HepG2 (cell line): ENCODE data around the gene CTCF. TPM values are rescaled to one million over a fixed set of nuclear protein-coding genes. Genes with fewer than 3 reads are reported as not detected.
A peak's percentile ranks its signal among the peaks of the same experiment; 100 is the strongest.

ENCODE experiments used
- KDM4B ChIP-seq: sonication (generic); formaldehyde crosslinking; IDR thresholded peaks from 2 replicates; pipeline ENCODE4 v1.4.0; 2020; ENCODE audit warnings: missing genetic modification reagents
- KDM6A ChIP-seq: IDR thresholded peaks from 2 replicates; pipeline ENCODE4 v1.6.1; 2016; ENCODE audit warnings: low read depth
- KLF13 ChIP-seq: sonication (generic); formaldehyde crosslinking; IDR thresholded peaks from 2 replicates; pipeline ENCODE4 v1.4.0; 2020; ENCODE audit warnings: mild to moderate bottlenecking, missing genetic modification reagents
- NCOA1 ChIP-seq: sonication (generic); formaldehyde crosslinking; IDR thresholded peaks from 2 replicates; pipeline ENCODE4 v1.9.0; 2021; ENCODE audit warnings: missing genetic modification reagents
- PHF21A ChIP-seq: sonication (generic); formaldehyde crosslinking; IDR thresholded peaks from 2 replicates; pipeline ENCODE4 v1.5.0; 2020; ENCODE audit warnings: mild to moderate bottlenecking, missing genetic modification reagents
- RNF2 ChIP-seq: fragments of 450-650 bp; conservative IDR thresholded peaks from 2 replicates; pipeline ENCODE4 v1.6.1; 2016; ENCODE audit warnings: low read depth
- SETDB1 ChIP-seq: sonication (generic); formaldehyde crosslinking; IDR thresholded peaks from 2 replicates; pipeline ENCODE4 v1.5.1; 2020; ENCODE audit warnings: missing genetic modification reagents, mild to moderate bottlenecking, borderline replicate concordance
- SP4 ChIP-seq: sonication (generic); formaldehyde crosslinking; IDR thresholded peaks from 2 replicates; pipeline ENCODE4 v1.8.1; 2023; ENCODE audit warnings: mild to moderate bottlenecking, missing genetic modification reagents
- SPEN ChIP-seq: sonication (generic); formaldehyde crosslinking; IDR thresholded peaks from 2 replicates; pipeline ENCODE4 v1.5.1; 2020; ENCODE audit warnings: low read depth, mild to moderate bottlenecking, missing genetic modification reagents
- TEAD2 ChIP-seq: sonication (generic); formaldehyde crosslinking; IDR thresholded peaks from 2 replicates; pipeline ENCODE4 v1.9.0; 2021; ENCODE audit warnings: missing genetic modification reagents
- ZBTB20 ChIP-seq: sonication (generic); formaldehyde crosslinking; IDR thresholded peaks from 2 replicates; pipeline ENCODE4 v1.8.1; 2023; ENCODE audit warnings: missing genetic modification reagents, low read depth, mild to moderate bottlenecking, borderline replicate concordance
- ZGPAT ChIP-seq: IDR thresholded peaks from 2 replicates; pipeline ENCODE4 v1.6.1; 2016; ENCODE audit warnings: mild to moderate bottlenecking
- ZIK1 ChIP-seq: sonication (generic); formaldehyde crosslinking; IDR thresholded peaks from 2 replicates; pipeline ENCODE4 v1.5.0; 2020; ENCODE audit warnings: mild to moderate bottlenecking, low read depth, missing genetic modification reagents, borderline replicate concordance
- ZNF329 ChIP-seq: sonication (generic); formaldehyde crosslinking; IDR thresholded peaks from 2 replicates; pipeline ENCODE4 v1.9.0; 2021; ENCODE audit warnings: low read depth, mild to moderate bottlenecking, missing genetic modification reagents
- ZNF737 ChIP-seq: sonication (generic); formaldehyde crosslinking; IDR thresholded peaks from 2 replicates; pipeline ENCODE4 v1.5.0; 2020; ENCODE audit warnings: missing genetic modification reagents, mild to moderate bottlenecking, borderline replicate concordance
- ZNF775 ChIP-seq: sonication (generic); formaldehyde crosslinking; IDR thresholded peaks from 2 replicates; pipeline ENCODE4 v1.4.0; 2020; ENCODE audit warnings: missing genetic modification reagents, mild to moderate bottlenecking, moderate library complexity, borderline replicate concordance
- polyA plus RNA-seq, 8 experiments: library from polyadenylated mRNA; depleted of rRNA in 3 of 8; stranded (reverse) in 7 of 8; unstranded in 1 of 8; fragments of >200 nt; fragmentation: Illumina TruSeq in 4 of 8; extraction: Trizol in 4 of 8; gene quantifications; 2 replicates each; pipeline versions ENCODE4 v1.2.1 to v1.2.3, GENCODE V29; 2011 to 2016; ENCODE audit warnings: low read depth in 4 of 8, missing spikeins in 1 of 8, mixed read lengths in 1 of 8; ENCODE audit not compliant: insufficient read depth in 1 of 8
- total RNA-seq, 5 experiments: library from RNA; depleted of rRNA; stranded (reverse); fragments of >200 nt; fragmentation: Illumina TruSeq; extraction: Trizol; gene quantifications; 2 replicates each; pipeline ENCODE4 v1.2.3, GENCODE V29; 2016; ENCODE audit warnings: low read depth in 1 of 5
- TF ChIP-seq, protein P1 (sequence below): sonication (generic); formaldehyde crosslinking; IDR thresholded peaks from 2 replicates; pipeline ENCODE4 v1.5.0; 2020; ENCODE audit warnings: mild to moderate bottlenecking, missing genetic modification reagents, moderate library complexity
- TF ChIP-seq, protein P2 (sequence below): sonication (generic); formaldehyde crosslinking; IDR thresholded peaks from 2 replicates; pipeline ENCODE4 v1.4.0; 2020; ENCODE audit warnings: missing genetic modification reagents
- TF ChIP-seq, protein P3 (sequence below): IDR thresholded peaks from 2 replicates; pipeline ENCODE4 v1.6.1; 2018; ENCODE audit warnings: missing genetic modification reagents

Gene CTCF
- total and polyA plus RNA-seq, 2 of the 13 experiments (the other 11 are each of a cell fraction or from before 2014, with no cell fraction given), result 19.5 to 37.5 TPM

DNA sequence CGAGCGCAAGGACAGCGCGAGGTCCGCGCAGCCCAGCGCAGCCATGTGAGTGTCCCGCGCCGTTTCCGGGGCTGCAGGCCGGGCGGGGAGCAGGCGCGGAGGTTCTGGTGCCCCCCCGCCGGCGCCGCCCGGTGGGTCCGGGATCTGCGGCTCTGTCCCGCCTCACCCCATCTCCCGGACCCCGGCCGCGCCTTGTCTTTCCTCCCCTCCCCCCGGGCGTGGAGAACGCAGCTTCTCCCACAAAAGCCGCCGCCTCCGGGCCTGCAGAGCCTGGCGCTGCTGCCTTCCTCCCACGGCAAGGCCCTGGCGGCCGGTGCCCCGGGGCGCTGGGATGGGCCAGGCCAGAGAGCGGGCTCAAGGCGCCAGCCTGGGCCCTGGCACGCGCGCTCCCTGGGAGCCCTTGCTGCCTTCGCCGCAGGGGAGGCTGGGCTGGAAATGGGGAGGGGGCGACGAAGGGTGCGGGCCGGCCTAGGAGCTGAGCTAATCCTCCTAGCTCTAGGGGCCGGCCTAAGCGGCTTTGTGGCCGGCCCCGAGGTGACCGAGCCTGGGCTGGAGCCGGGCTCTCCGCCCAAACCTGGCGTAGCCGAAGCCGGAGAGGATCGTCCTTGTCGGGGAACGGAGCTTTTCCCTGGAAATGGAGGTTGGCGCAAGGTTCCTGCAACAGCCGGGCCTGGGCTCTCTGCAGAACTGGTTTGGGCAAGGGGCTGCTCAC, 33.3 kb upstream of the CTCF start (continued):
- TF ChIP-seq ZNF775 (CRISPR knock-in tag), result no peak
- TF ChIP-seq KDM4B (CRISPR knock-in tag), result no peak
- peak; percentile 50 for TF ChIP-seq SP4
- peak; percentile 33; the same call in 1 of the 2 replicates for TF ChIP-seq ZGPAT (CRISPR knock-in tag)
- 0 out of 2 replicates have a peak, but pooled peaks have one; percentile 81 for TF ChIP-seq ZNF737 (CRISPR knock-in tag)
- peak; percentile 87; the same call in 1 of the 2 replicates for TF ChIP-seq ZNF329 (CRISPR knock-in tag)
- TF ChIP-seq, protein P1, sequence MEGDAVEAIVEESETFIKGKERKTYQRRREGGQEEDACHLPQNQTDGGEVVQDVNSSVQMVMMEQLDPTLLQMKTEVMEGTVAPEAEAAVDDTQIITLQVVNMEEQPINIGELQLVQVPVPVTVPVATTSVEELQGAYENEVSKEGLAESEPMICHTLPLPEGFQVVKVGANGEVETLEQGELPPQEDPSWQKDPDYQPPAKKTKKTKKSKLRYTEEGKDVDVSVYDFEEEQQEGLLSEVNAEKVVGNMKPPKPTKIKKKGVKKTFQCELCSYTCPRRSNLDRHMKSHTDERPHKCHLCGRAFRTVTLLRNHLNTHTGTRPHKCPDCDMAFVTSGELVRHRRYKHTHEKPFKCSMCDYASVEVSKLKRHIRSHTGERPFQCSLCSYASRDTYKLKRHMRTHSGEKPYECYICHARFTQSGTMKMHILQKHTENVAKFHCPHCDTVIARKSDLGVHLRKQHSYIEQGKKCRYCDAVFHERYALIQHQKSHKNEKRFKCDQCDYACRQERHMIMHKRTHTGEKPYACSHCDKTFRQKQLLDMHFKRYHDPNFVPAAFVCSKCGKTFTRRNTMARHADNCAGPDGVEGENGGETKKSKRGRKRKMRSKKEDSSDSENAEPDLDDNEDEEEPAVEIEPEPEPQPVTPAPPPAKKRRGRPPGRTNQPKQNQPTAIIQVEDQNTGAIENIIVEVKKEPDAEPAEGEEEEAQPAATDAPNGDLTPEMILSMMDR (CRISPR knock-in tag), result peak; percentile 1; the same call in 1 of the 2 replicates
- TF ChIP-seq PHF21A (CRISPR knock-in tag), result peak; percentile 54
- TF ChIP-seq, protein P2, sequence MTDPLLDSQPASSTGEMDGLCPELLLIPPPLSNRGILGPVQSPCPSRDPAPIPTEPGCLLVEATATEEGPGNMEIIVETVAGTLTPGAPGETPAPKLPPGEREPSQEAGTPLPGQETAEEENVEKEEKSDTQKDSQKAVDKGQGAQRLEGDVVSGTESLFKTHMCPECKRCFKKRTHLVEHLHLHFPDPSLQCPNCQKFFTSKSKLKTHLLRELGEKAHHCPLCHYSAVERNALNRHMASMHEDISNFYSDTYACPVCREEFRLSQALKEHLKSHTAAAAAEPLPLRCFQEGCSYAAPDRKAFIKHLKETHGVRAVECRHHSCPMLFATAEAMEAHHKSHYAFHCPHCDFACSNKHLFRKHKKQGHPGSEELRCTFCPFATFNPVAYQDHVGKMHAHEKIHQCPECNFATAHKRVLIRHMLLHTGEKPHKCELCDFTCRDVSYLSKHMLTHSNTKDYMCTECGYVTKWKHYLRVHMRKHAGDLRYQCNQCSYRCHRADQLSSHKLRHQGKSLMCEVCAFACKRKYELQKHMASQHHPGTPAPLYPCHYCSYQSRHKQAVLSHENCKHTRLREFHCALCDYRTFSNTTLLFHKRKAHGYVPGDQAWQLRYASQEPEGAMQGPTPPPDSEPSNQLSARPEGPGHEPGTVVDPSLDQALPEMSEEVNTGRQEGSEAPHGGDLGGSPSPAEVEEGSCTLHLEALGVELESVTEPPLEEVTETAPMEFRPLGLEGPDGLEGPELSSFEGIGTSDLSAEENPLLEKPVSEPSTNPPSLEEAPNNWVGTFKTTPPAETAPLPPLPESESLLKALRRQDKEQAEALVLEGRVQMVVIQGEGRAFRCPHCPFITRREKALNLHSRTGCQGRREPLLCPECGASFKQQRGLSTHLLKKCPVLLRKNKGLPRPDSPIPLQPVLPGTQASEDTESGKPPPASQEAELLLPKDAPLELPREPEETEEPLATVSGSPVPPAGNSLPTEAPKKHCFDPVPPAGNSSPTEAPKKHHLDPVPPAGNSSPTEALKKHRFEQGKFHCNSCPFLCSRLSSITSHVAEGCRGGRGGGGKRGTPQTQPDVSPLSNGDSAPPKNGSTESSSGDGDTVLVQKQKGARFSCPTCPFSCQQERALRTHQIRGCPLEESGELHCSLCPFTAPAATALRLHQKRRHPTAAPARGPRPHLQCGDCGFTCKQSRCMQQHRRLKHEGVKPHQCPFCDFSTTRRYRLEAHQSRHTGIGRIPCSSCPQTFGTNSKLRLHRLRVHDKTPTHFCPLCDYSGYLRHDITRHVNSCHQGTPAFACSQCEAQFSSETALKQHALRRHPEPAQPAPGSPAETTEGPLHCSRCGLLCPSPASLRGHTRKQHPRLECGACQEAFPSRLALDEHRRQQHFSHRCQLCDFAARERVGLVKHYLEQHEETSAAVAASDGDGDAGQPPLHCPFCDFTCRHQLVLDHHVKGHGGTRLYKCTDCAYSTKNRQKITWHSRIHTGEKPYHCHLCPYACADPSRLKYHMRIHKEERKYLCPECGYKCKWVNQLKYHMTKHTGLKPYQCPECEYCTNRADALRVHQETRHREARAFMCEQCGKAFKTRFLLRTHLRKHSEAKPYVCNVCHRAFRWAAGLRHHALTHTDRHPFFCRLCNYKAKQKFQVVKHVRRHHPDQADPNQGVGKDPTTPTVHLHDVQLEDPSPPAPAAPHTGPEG (CRISPR knock-in tag), result 0 out of 2 replicates have a peak, but pooled peaks have one; percentile 10
- 0 out of 2 replicates have a peak, but pooled peaks have one; percentile 42 for TF ChIP-seq SPEN (CRISPR knock-in tag)
- 0 out of 2 replicates have a peak, but pooled peaks have one; percentile 46 for TF ChIP-seq TEAD2 (CRISPR knock-in tag)
- TF ChIP-seq KLF13 (CRISPR knock-in tag), result 0 out of 2 replicates have a peak, but pooled peaks have one; percentile 25
- TF ChIP-seq ZIK1 (CRISPR knock-in tag), result 0 out of 2 replicates have a peak, but pooled peaks have one; percentile 5
- TF ChIP-seq, protein P3, sequence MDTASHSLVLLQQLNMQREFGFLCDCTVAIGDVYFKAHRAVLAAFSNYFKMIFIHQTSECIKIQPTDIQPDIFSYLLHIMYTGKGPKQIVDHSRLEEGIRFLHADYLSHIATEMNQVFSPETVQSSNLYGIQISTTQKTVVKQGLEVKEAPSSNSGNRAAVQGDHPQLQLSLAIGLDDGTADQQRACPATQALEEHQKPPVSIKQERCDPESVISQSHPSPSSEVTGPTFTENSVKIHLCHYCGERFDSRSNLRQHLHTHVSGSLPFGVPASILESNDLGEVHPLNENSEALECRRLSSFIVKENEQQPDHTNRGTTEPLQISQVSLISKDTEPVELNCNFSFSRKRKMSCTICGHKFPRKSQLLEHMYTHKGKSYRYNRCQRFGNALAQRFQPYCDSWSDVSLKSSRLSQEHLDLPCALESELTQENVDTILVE (CRISPR knock-in tag), result no peak
- TF ChIP-seq SETDB1 (CRISPR knock-in tag), result no peak
- no peak for TF ChIP-seq ZBTB20 (CRISPR knock-in tag)
- peak; percentile 44; the same call in 1 of the 2 replicates for TF ChIP-seq RNF2
- TF ChIP-seq NCOA1 (CRISPR knock-in tag), result no peak
- TF ChIP-seq KDM6A (CRISPR knock-in tag), result 0 out of 2 replicates have a peak, but pooled peaks have one; percentile 5
